Karpas-422 (cell line): ENCODE measurements around the gene HDAC4. TPM values are rescaled to one million over a fixed set of nuclear protein-coding genes. Genes with fewer than 3 reads are reported as not detected.

Source experiments
- DNase-seq: peaks from one replicate; pipeline ENCODE4 v3.0.0-alpha.2; 2015
- H2AFZ ChIP-seq: fragments of 200-600 bp; sonication (generic); 2 replicates; pipeline ENCODE4 v1.6.1; 2014; ENCODE audit warnings: antibody characterized with exemption, low read length, mixed read lengths
- H3K27ac ChIP-seq: fragments of 200-600 bp; sonication (generic); 2 replicates; pipeline ENCODE4 v1.5.1; 2014; ENCODE audit warnings: mild to moderate bottlenecking, low read length, moderate library complexity
- H3K27me3 ChIP-seq: fragments of 200-600 bp; sonication (generic); 2 replicates; pipeline ENCODE4 v1.6.1; 2014; ENCODE audit warnings: low read length, mixed read lengths
- H3K36me3 ChIP-seq: fragments of 200-600 bp; sonication (generic); 2 replicates; pipeline ENCODE4 v1.6.1; 2014; ENCODE audit warnings: low read length, mixed read lengths; ENCODE audit not compliant: insufficient read depth
- H3K4me1 ChIP-seq: fragments of 200-600 bp; sonication (generic); 2 replicates; pipeline ENCODE4 v1.6.1; 2014; ENCODE audit warnings: mild to moderate bottlenecking, low read length, mixed read lengths
- H3K4me2 ChIP-seq: fragments of 200-600 bp; sonication (generic); 2 replicates; pipeline ENCODE4 v1.6.1; 2014; ENCODE audit warnings: low read length, low read depth, mild to moderate bottlenecking; ENCODE audit not compliant: poor library complexity, severe bottlenecking
- H3K4me3 ChIP-seq: fragments of 200-600 bp; sonication (generic); 2 replicates; pipeline ENCODE4 v1.5.1; 2014; ENCODE audit warnings: mild to moderate bottlenecking, antibody characterized with exemption, low read length, mixed read lengths
- H3K79me2 ChIP-seq: fragments of 200-600 bp; sonication (generic); 2 replicates; pipeline ENCODE4 v1.6.1; 2014; ENCODE audit warnings: mild to moderate bottlenecking, low read length, mixed read lengths
- H3K9ac ChIP-seq: fragments of 200-600 bp; sonication (generic); 2 replicates; pipeline ENCODE4 v1.6.0; 2014; ENCODE audit warnings: low read length
- H3K9me2 ChIP-seq: fragments of 200-600 bp; sonication (generic), shearing (Covaris generic); replicated peaks from 2 replicates; pipeline ENCODE4 v1.6.0; 2014; ENCODE audit warnings: mild to moderate bottlenecking, low read length, moderate library complexity; ENCODE audit not compliant: insufficient read depth
- H3K9me3 ChIP-seq: fragments of 300-700, 200-600 bp; sonication (generic); 2 replicates; pipeline ENCODE4 v1.6.1; 2014; ENCODE audit warnings: low read length, mixed read lengths
- H4K20me1 ChIP-seq: fragments of 200-600 bp; sonication (generic); 2 replicates; pipeline ENCODE4 v1.6.1; 2014; ENCODE audit warnings: mild to moderate bottlenecking, antibody characterized with exemption, low read length, low read depth; ENCODE audit not compliant: insufficient read depth
- total RNA-seq: library from RNA; depleted of rRNA; stranded (reverse); fragments of >200 nt; shearing (Covaris generic); gene quantifications from 2 replicates; pipeline ENCODE4 v1.2.3, GENCODE V29; 2014; ENCODE audit warnings: low replicate concordance

HDAC4 gene
- total RNA-seq, 1 experiment from 2014 or later: 8.5 TPM

DNA sequence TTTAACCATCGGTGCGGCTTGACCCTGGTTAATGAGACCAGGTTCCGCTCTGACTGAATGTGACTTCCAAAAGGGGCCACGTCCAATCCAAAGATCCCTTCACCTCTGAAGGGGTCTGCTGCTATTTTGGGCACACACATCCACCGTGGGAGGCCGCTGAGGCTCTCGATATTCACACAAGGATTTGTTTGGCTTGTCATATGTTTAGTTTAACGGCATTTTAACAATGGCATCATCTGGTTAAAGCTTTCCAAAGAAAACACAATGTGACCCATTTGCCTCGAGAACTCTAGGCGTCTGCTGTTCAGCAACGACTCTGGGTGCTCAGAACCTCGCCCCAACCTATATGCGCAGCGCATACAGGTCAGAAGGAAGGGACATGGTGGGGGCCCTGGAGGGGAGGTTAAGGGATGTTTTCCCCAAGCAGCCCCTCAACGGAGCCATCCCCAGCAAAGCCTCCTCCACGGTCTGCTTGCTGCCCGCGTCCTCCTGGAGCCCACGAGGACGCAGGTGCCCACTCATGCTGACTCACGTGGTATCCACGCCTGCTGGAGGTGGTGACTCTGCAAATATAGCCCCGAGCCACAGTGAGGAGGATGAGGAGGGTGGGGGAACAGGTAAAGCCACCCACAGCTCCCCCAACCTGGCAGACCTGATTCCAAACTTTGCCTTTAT is 260.3 kb downstream of the HDAC4 start:
- no peak for DNase-seq
- Histone ChIP-seq H3K27me3 (no peaks in the 10 kb centered on the region), H3K79me2 (no peaks in the 10 kb centered on the region), H3K9ac (no peak overlapping the region), H4K20me1 (no peaks in the 10 kb centered on the region), H3K4me2 (no peak overlapping the region), H3K36me3 (no peaks in the 10 kb centered on the region), H3K4me1 (no peaks in the 10 kb centered on the region), H3K9me3 (no peaks in the 10 kb centered on the region), H3K4me3 (no peak overlapping the region), H2AFZ (no peak overlapping the region), H3K27ac (no peak overlapping the region), H3K9me2 (no peaks in the 10 kb centered on the region)

- Histone ChIP-seq H3K36me3 (no peaks in the 10 kb centered on the region), H3K27ac (no peak overlapping the region), H3K9me2 (no peaks in the 10 kb centered on the region), H3K4me3 (no peak overlapping the region), H3K9ac (no peak overlapping the region), H3K4me2 (no peak overlapping the region), H4K20me1 (no peaks in the 10 kb centered on the region), H3K4me1 (no peaks in the 10 kb centered on the region), H2AFZ (no peak overlapping the region), H3K27me3 (no peaks in the 10 kb centered on the region), H3K79me2 (no peaks in the 10 kb centered on the region), H3K9me3 (no peaks in the 10 kb centered on the region)
- DNase-seq: no peak
Observed at GRCh38 chr2:239139566-239139965, 261.3 kb downstream of the HDAC4 start.

GRCh38 chr2:239139101-239139500 is 261.7 kb downstream of the HDAC4 start:
- H3K79me2 ChIP-seq: no peaks in the 10 kb centered on the region
- no peak overlapping the region for H3K4me3 ChIP-seq
- no peak overlapping the region for H3K27ac ChIP-seq
- no peak overlapping the region for H3K4me2 ChIP-seq
- no peaks in the 10 kb centered on the region for H3K9me2 ChIP-seq
- no peaks in the 10 kb centered on the region for H3K9me3 ChIP-seq
- no peaks in the 10 kb centered on the region for H3K4me1 ChIP-seq
- no peak for DNase-seq
- H2AFZ ChIP-seq: no peak overlapping the region
- no peaks in the 10 kb centered on the region for H4K20me1 ChIP-seq
- no peaks in the 10 kb centered on the region for H3K27me3 ChIP-seq
- no peaks in the 10 kb centered on the region for H3K36me3 ChIP-seq
- no peak overlapping the region for H3K9ac ChIP-seq

DNA sequence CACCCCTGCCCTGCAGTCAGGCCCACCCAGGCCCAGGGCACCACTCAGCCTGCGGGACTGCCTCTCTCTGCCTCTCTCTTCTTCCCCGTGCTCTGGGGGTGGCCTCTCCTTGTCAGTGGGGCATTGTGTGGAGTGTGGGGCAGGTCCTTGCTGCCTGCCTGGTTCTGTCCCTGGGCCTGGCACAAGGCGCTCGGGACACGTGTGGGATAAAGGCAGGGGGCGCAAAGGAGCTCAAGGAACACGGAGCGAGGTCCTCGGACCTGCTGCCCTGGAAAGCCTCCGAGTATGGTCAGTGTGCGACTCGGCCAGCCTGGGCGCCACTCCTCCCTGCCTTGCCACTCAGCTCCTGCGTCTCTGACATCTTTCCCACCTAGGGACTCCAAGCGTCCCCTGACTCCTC is 262.2 kb downstream of the HDAC4 start:
- H3K4me3 ChIP-seq: no peak overlapping the region
- H3K4me1 ChIP-seq: no peaks in the 10 kb centered on the region
- H3K9ac ChIP-seq: no peak overlapping the region
- H3K9me3 ChIP-seq: no peaks in the 10 kb centered on the region
- no peaks in the 10 kb centered on the region for H3K9me2 ChIP-seq
- H3K27me3 ChIP-seq: no peaks in the 10 kb centered on the region
- H2AFZ ChIP-seq: no peak overlapping the region
- no peaks in the 10 kb centered on the region for H3K36me3 ChIP-seq
- no peak for DNase-seq
- no peaks in the 10 kb centered on the region for H4K20me1 ChIP-seq
- no peak overlapping the region for H3K27ac ChIP-seq
- H3K79me2 ChIP-seq: no peaks in the 10 kb centered on the region
- H3K4me2 ChIP-seq: no peak overlapping the region

- Histone ChIP-seq H3K4me2 (no peak overlapping the region), H2AFZ (no peak overlapping the region), H3K9me3 (no peaks in the 10 kb centered on the region), H3K27me3 (no peaks in the 10 kb centered on the region), H3K79me2 (no peaks in the 10 kb centered on the region), H3K27ac (no peak overlapping the region), H3K9me2 (no peaks in the 10 kb centered on the region), H3K4me1 (no peaks in the 10 kb centered on the region), H3K9ac (no peak overlapping the region), H4K20me1 (no peaks in the 10 kb centered on the region), H3K4me3 (no peak overlapping the region), H3K36me3 (no peaks in the 10 kb centered on the region)
- DNase-seq: no peak
Observed at GRCh38 chr2:239137898-239138283, 262.9 kb downstream of the HDAC4 start.

- Histone ChIP-seq H3K9me2 (no peaks in the 10 kb centered on the region), H3K27me3 (no peaks in the 10 kb centered on the region), H3K4me1 (no peaks in the 10 kb centered on the region), H3K79me2 (no peaks in the 10 kb centered on the region), H3K4me3 (no peak overlapping the region), H3K36me3 (no peaks in the 10 kb centered on the region), H2AFZ (no peak overlapping the region), H3K4me2 (no peak overlapping the region), H3K9ac (no peak overlapping the region), H4K20me1 (no peaks in the 10 kb centered on the region), H3K9me3 (no peaks in the 10 kb centered on the region), H3K27ac (no peak overlapping the region)
- no peak for DNase-seq
Observed at GRCh38 chr2:239137165-239137897, 263.5 kb downstream of the HDAC4 start.

- Histone ChIP-seq H3K36me3 (no peaks in the 10 kb centered on the region), H3K4me2 (no peak overlapping the region), H3K4me3 (no peak overlapping the region), H3K79me2 (no peaks in the 10 kb centered on the region), H4K20me1 (no peaks in the 10 kb centered on the region), H3K27ac (no peak overlapping the region), H2AFZ (no peak overlapping the region), H3K27me3 (no peaks in the 10 kb centered on the region), H3K4me1 (no peaks in the 10 kb centered on the region), H3K9me3 (no peaks in the 10 kb centered on the region), H3K9me2 (no peaks in the 10 kb centered on the region), H3K9ac (no peak overlapping the region)
- no peak for DNase-seq
Observed at GRCh38 chr2:239136762-239137161, 264.1 kb downstream of the HDAC4 start.

DNA sequence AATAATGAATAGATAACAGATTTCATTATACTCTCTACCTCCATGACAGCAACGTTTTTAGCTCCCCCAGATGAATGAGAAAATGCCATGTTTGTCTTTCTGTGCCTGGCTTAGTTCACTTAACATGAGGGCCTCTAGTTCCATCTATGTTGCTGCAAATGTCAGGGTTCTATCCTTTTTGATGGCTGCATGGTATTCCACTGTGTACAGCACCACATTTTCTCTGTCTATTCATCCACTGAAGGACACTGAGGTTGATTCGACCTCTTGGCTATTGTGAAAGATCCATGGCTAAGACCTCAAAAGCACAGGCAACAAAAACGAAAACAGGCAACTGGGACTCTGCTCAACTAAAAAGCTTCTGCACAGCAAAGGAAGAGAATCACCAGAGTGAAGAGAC is 264.6 kb downstream of the HDAC4 start:
- Histone ChIP-seq H3K36me3 (no peaks in the 10 kb centered on the region), H2AFZ (no peak overlapping the region), H4K20me1 (no peaks in the 10 kb centered on the region), H3K79me2 (no peaks in the 10 kb centered on the region), H3K9me3 (no peaks in the 10 kb centered on the region), H3K4me2 (no peak overlapping the region), H3K9ac (no peak overlapping the region), H3K4me3 (no peak overlapping the region), H3K9me2 (no peaks in the 10 kb centered on the region), H3K4me1 (no peaks in the 10 kb centered on the region), H3K27me3 (no peaks in the 10 kb centered on the region), H3K27ac (no peak overlapping the region)
- no peak for DNase-seq
